Urothelium cell line (cell line): ENCODE data around the gene SLC25A26.

Source experiments
- DNase-seq: peaks from one replicate; pipeline ENCODE4 v3.0.0; 2011; ENCODE audit warnings: low spot score, mixed read lengths
- FAIRE-seq: peaks from 2 replicates; lab custom pipeline; 2011; peaks lifted over from hg19 to GRCh38; lab: Jason Lieb, UNC

The SLC25A26 gene

GRCh38 chr3:66425576-66426114 lies 204.8 kb downstream of the SLC25A26 start:
- DNase-seq = no peak
- FAIRE-seq = no peak

- DNase-seq = no peak
Measured at GRCh38 chr3:66426135-66426534, 205.3 kb downstream of the SLC25A26 start.

DNA sequence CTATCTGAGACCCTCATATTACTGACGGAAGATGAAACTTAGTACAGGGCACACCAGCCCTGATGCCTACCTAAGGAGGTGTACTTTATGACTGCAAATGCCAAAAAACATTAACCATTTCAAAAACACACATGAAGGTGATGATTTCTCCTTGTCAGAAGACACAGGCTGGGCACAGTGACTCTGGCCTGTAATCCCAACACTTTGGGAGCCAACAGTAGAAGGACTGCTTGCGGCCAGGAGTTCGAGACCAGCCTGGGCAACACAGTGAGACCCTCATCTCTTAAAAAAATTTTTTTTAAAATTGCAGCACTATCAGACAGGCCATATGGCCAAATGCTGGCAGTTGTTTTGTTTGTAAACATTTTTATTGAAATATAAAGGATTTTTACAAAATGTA lies 206.6 kb downstream of the SLC25A26 start:
- DNase-seq = no peak
- no peak for FAIRE-seq

More at GRCh38 chr3:66426135-66426534, 205.3 kb downstream of the SLC25A26 start:
- FAIRE-seq = no peak

- FAIRE-seq = no peak
- no peak for DNase-seq
Measured at GRCh38 chr3:66427951-66428474, 207.2 kb downstream of the SLC25A26 start.
